C4-2B (cell line): Measurements from ENCODE around the gene METTL21A.

ENCODE experiments used
- CTCF ChIP-seq: fragments of 450-650 bp; conservative IDR thresholded peaks from 2 replicates; pipeline ENCODE4 v1.5.1; 2017; ENCODE audit warnings: mild to moderate bottlenecking
- ZFX ChIP-seq: fragments of 450-650 bp; IDR thresholded peaks from 2 replicates; pipeline ENCODE4 v1.6.1; 2017

- TF ChIP-seq CTCF (no peak), ZFX (no peak)
Measured at GRCh38 chr2:207589143-207589542, 36.1 kb downstream of the METTL21A start.
